GM21786 (cell line): ENCODE results near the gene GRM4.

Experiments
- ATAC-seq: cut with Tn5 transposase; IDR thresholded peaks from one replicate; pipeline ENCODE4 v1.9.1; 2021; ENCODE audit not compliant: unreplicated experiment

GRM4 gene

GRCh38 chr6:34157851-34158250, 12.0 kb upstream of the GRM4 start:
- no peak for ATAC-seq

GRCh38 chr6:34157236-34157830, 11.4 kb upstream of the GRM4 start:
- no peak for ATAC-seq

GRCh38 chr6:34155471-34156300, 9.8 kb upstream of the GRM4 start:
- ATAC-seq: no peak

GRCh38 chr6:34154668-34155447, 9.0 kb upstream of the GRM4 start:
- ATAC-seq: no peak

- no peak for ATAC-seq
Observed at GRCh38 chr6:34152806-34153520, 7.1 kb upstream of the GRM4 start.

- no peak for ATAC-seq
Observed at GRCh38 chr6:34152042-34152524, 6.2 kb upstream of the GRM4 start.

GRCh38 chr6:34151321-34152041, 5.6 kb upstream of the GRM4 start:
- no peak for ATAC-seq

- ATAC-seq: no peak
Observed at GRCh38 chr6:34150766-34151165, 4.9 kb upstream of the GRM4 start.

GRCh38 chr6:34149831-34150400, 4.0 kb upstream of the GRM4 start:
- no peak for ATAC-seq

- ATAC-seq: no peak
Observed at GRCh38 chr6:34149452-34149810, 3.5 kb upstream of the GRM4 start.

- no peak for ATAC-seq
Observed at GRCh38 chr6:34148631-34149451, 3.0 kb upstream of the GRM4 start.

- ATAC-seq: no peak
Observed at GRCh38 chr6:34147906-34148630, 2.2 kb upstream of the GRM4 start.

- no peak for ATAC-seq
Observed at GRCh38 chr6:34146801-34147592, 1.1 kb upstream of the GRM4 start.

- ATAC-seq: no peak
Observed at GRCh38 chr6:34145161-34146020, 496 bp downstream of the GRM4 start.

GRCh38 chr6:34144581-34145160, 1.2 kb downstream of the GRM4 start:
- no peak for ATAC-seq

- no peak for ATAC-seq
Observed at GRCh38 chr6:34143884-34144580, 1.9 kb downstream of the GRM4 start.
